Mucosa of descending colon (tissue), 3 donors: ENCODE results near the gene ZNF71. TPM values are rescaled to one million over a fixed set of nuclear protein-coding genes. Genes with fewer than 3 reads are reported as not detected.

Experiments used
- ATAC-seq: fragments of 200-7000 bp; cut with Tn5 transposase; one replicate; pipeline ENCODE4 v1.9.1; 2020; ENCODE audit warnings: mild to moderate bottlenecking, moderate library complexity
- DNase-seq, 3 donors: peaks; one replicate each; pipeline ENCODE4 v3.0.0-alpha.2; 2020
- H3K36me3 ChIP-seq: fragments of 200-600 bp; one replicate; pipeline ENCODE4 v1.8.0; 2021; ENCODE audit warnings: low read depth, mild to moderate bottlenecking
- H3K4me1 ChIP-seq: fragments of 200-600 bp; one replicate; pipeline ENCODE4 v1.8.0; 2021; ENCODE audit warnings: low read depth, mild to moderate bottlenecking
- H3K4me3 ChIP-seq: fragments of 200-600 bp; one replicate; pipeline ENCODE4 v1.8.0; 2021; ENCODE audit warnings: mild to moderate bottlenecking
- H3K9me3 ChIP-seq: fragments of 200-600 bp; one replicate; pipeline ENCODE4 v1.8.0; 2021; ENCODE audit warnings: mild to moderate bottlenecking
- intact Hi-C, 2 donors: fragments of 100-400 bp; cut with DNase I in 1 of 2; cut with micrococcal nuclease in 1 of 2; formaldehyde crosslinking; loops; one replicate each; pipeline versions ENCODE4 v1.11.0 to v1.11.1; 2022; cut with DNase I, micrococcal nuclease
- total RNA-seq, 3 donors: library from RNA; stranded (reverse); fragmentation: NEBNext Ultra II Directional in 2 of 3; extraction: Animal tissue kit (Norgen Biotek cat#: 25700) in 2 of 3; gene quantifications; one replicate each; pipeline versions ENCODE4 v1.2.1 to v1.2.4, GENCODE V29; 2021 to 2023
- TF ChIP-seq, protein P1 (sequence below): fragments of 200-600 bp; IDR thresholded peaks from one replicate; pipeline ENCODE4 v1.8.0; 2022; ENCODE audit warnings: antibody characterized with exemption, mild to moderate bottlenecking
- donor health status: DM: no; HTN: no; CAD: no; lungs with moderate emphysema.
- donor health status: DM: no; HTN: no; CAD: no.
- donor health status: DM: no; HTN: yes; CAD: no.

ZNF71 gene
- total RNA-seq, 3 donors from 2014 or later = 2.8 to 12.2 (median 3.2) TPM

DNA sequence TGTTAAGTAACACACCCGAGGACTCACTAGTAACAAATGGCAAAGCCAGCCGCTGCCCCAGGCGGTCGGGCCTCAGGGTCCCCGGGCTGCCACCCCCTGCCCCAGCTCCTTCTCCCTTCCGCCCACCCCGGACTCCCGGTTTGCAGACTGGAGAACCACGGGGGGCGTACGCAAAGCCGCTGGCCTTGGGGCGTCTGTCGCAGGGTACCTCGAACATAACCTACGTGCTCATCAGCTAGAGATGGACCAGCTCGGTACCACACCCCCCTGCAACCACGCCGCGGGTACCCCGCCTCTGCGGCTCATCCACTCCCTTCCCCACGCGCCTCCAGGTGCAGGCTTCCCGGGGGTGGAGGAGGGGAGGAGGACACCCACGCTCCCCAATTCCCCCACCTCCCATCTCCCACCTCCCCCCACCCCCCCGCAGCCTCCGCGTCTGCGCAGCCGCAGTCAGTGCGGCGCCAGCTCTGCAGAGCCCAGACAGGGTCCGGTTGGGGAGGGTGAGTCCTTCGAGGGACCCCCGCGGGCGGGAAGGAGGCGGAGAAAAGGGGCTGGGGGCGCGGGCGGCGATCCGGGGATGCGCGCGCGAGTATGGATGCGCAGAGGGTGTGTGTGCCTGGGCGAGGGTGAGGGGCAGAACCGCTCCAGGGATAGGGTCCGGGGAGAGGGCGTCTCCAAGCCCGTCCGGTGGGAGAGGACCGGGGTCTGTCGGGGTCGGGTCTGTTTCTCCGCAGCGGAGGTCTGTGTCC, 47.8 kb downstream of the ZNF71 start, which contains the start of gene SMIM17:
Gene SMIM17 (plus strand): TSS at position 449 of the 749 bp plus-strand sequence. CDS start 2,509 bp downstream, outside the sequence.
- ATAC-seq (no peak), DNase-seq (no peak)
- intact Hi-C loops = no loop called here
- Histone ChIP-seq H3K9me3 (peaks cover 86% of the 10 kb centered on the region), H3K36me3 (no peaks in the 10 kb centered on the region), H3K4me3 (no peak within 1 kb of the TSS), H3K4me1 (no peaks in the 10 kb centered on the region)
- TF ChIP-seq, protein P1, sequence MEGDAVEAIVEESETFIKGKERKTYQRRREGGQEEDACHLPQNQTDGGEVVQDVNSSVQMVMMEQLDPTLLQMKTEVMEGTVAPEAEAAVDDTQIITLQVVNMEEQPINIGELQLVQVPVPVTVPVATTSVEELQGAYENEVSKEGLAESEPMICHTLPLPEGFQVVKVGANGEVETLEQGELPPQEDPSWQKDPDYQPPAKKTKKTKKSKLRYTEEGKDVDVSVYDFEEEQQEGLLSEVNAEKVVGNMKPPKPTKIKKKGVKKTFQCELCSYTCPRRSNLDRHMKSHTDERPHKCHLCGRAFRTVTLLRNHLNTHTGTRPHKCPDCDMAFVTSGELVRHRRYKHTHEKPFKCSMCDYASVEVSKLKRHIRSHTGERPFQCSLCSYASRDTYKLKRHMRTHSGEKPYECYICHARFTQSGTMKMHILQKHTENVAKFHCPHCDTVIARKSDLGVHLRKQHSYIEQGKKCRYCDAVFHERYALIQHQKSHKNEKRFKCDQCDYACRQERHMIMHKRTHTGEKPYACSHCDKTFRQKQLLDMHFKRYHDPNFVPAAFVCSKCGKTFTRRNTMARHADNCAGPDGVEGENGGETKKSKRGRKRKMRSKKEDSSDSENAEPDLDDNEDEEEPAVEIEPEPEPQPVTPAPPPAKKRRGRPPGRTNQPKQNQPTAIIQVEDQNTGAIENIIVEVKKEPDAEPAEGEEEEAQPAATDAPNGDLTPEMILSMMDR = no peak

DNA sequence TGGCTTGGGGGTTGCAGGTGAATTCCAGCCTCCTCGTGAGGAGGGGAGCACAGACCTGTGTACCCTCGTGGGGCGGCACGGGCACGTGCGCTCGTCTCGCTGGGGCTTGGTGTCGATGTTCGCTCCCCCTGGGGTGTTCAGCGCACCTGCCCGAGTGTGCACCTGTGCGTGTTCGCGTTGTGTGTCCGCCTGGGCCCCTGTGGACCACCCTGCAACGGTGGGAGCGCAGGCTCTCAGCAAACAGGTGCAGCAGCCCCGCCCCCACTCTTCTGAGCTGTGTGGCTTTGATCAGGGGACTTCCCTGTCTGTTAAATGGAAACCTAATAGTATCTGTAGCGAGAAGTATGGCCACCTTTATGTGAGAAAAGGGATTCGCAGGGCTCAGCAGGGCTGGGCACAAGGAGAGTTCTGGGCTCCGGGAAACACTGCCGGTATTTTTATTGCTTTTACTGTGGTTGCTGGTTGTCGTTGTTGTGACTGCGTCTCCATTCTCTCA, 48.4 kb downstream of the ZNF71 start:
- DNase-seq (no peak), ATAC-seq (no peak)
- peaks cover 80% of the 10 kb centered on the region for H3K9me3 ChIP-seq
- no peaks in the 10 kb centered on the region for H3K36me3 ChIP-seq
- no peak overlapping the region for H3K4me3 ChIP-seq
- intact Hi-C loops = no loop called here
- no peaks in the 10 kb centered on the region for H3K4me1 ChIP-seq
- TF ChIP-seq, protein P1 = no peak

DNA sequence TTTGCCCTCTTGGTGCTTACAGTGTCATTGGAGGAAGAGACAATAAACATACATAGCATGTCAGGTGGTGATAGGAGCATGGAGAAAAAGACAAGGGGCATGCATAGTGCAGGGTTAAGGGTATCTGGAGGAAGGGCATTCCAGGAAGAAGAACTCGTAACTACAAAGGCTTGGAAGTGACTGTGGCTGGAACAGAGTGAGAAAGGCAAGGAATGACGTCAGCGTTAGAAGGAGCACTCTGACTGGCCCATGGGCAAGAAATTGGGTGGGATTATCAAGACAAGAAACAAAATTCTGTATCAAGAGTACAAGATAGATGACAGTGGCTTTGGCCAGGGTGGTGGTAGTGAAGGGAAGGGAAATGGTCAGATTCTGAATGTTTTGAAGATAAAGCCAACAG, 59.0 kb downstream of the ZNF71 start:
- no peaks in the 10 kb centered on the region for H3K4me1 ChIP-seq
- H3K4me3 ChIP-seq = no peak overlapping the region
- no peak for ATAC-seq
- TF ChIP-seq, protein P1 = no peak
- H3K36me3 ChIP-seq = no peaks in the 10 kb centered on the region
- intact Hi-C loops = no loop called here
- H3K9me3 ChIP-seq = peaks cover 67% of the 10 kb centered on the region
- no peak for DNase-seq

DNA sequence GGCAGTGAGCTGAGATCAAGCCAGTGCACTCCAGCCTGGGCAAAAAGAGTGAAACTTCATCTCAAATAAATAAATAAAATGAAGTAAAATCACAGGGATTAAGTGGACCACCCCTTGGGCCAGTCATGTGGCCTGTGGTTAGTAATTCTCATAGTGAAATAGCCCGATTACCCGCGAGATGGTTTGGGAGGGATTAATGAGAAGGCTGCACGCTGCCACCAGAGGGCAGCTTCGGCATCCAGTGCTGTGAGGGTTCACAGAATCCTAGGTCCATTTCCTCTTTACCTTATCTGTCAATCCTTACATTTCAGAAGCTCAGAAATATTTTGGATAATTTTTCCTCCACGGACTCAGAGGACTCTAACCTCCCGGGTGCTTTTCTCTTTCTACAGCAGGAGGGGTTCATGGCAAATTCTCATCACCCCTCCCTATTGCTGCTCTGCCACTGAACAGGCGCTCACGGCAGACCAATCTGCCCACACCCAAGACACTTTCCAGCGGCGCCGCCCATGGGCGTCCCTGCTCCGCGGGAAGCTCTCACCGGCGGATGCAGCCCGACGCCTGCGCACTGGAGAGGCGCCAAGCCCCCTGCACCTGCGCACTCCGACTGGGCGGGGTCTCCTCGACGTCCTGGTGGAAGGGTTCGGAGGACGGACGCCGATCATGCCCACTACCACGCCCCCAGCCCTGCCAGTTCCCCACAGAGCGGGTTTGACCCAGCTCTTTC, 65.4 kb downstream of the ZNF71 start:
- H3K4me1 ChIP-seq = no peaks in the 10 kb centered on the region
- H3K36me3 ChIP-seq = no peaks in the 10 kb centered on the region
- peaks cover 82% of the 10 kb centered on the region for H3K9me3 ChIP-seq
- no peak overlapping the region for H3K4me3 ChIP-seq
- DNase-seq (no peak), ATAC-seq (no peak)
- intact Hi-C loops = no loop called here
- TF ChIP-seq, protein P1 = no peak

DNA sequence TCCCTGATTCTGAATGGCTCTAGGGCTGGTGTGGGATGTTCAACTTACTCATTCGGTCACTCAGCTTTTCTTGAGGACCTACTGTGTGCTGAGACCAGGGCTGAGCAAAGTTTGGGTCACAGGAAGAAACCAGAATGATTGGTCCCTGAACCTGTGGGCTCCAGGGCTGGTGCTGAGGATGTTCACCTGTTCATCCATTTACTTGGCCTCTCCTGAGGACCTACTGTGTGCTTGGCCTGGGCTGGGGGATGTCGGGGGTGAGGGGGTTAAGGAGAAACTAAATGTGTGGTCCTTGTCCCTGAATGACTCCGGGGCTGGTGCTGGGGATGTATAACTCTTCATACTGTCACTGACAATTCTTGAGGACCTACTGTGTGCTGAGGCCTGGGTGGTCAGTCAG, 66.1 kb downstream of the ZNF71 start:
- intact Hi-C loops = no loop called here
- no peak for DNase-seq
- no peaks in the 10 kb centered on the region for H3K36me3 ChIP-seq
- no peak for ATAC-seq
- H3K9me3 ChIP-seq = peaks cover 85% of the 10 kb centered on the region
- TF ChIP-seq, protein P1 = no peak
- no peaks in the 10 kb centered on the region for H3K4me1 ChIP-seq
- no peak overlapping the region for H3K4me3 ChIP-seq
